Activated CD8-positive, alpha-beta memory T cell treated with anti-CD3 and anti-CD28 coated beads, Interleukin-2, amount 50 U/mL, for 24 hours (primary cell): ENCODE data around the gene TEDC2.
A peak's percentile ranks its signal among the peaks of the same experiment; 100 is the strongest.
"Not testable (repeated sequence)": the region's sequence is repeated elsewhere in the genome, so short reads cannot be mapped to it uniquely, and the experiment has no call there.

ENCODE experiments used
- DNase-seq: peaks from one replicate; pipeline ENCODE4 v3.0.0-alpha.2; 2020; ENCODE audit errors: extremely low read depth

The TEDC2 gene

GRCh38 chr16:2459647-2460390 lies at the start of gene TEDC2:
TSS of gene TEDC2 (plus strand) at chr16:2460109. CDS start at chr16:2460145, 36 bp downstream.
- DNase-seq = peak; percentile 95

GRCh38 chr16:2415085-2415484 lies 44.8 kb upstream of the TEDC2 start:
- no peak for DNase-seq

- DNase-seq = no peak
Observed at GRCh38 chr16:2420035-2420434, 39.9 kb upstream of the TEDC2 start.

- DNase-seq = no peak
Observed at GRCh38 chr16:2422123-2422867, 37.6 kb upstream of the TEDC2 start.

GRCh38 chr16:2424061-2425007 lies 35.6 kb upstream of the TEDC2 start:
- no peak for DNase-seq

GRCh38 chr16:2425008-2425518 lies 34.8 kb upstream of the TEDC2 start:
- DNase-seq = no peak

GRCh38 chr16:2425825-2426430 lies 34.0 kb upstream of the TEDC2 start:
- no peak for DNase-seq

GRCh38 chr16:2426941-2427361 lies 33.0 kb upstream of the TEDC2 start:
- DNase-seq = no peak

GRCh38 chr16:2427526-2427925 lies 32.4 kb upstream of the TEDC2 start:
- no peak for DNase-seq

- no peak for DNase-seq
Observed at GRCh38 chr16:2428051-2428783, 31.7 kb upstream of the TEDC2 start.

GRCh38 chr16:2428784-2429033 lies 31.2 kb upstream of the TEDC2 start:
- no peak for DNase-seq

GRCh38 chr16:2429034-2429770 lies 30.7 kb upstream of the TEDC2 start, which contains the start of gene CCNF:
TSS of gene CCNF (plus strand) at chr16:2429447. CDS start at chr16:2429482, 35 bp downstream.
- DNase-seq = peak; percentile 90

GRCh38 chr16:2429771-2430663 lies 29.9 kb upstream of the TEDC2 start:
- DNase-seq = no peak

GRCh38 chr16:2432286-2432685 lies 27.6 kb upstream of the TEDC2 start:
- DNase-seq = no peak

- DNase-seq = no peak
Observed at GRCh38 chr16:2432801-2433505, 27.0 kb upstream of the TEDC2 start.

GRCh38 chr16:2435236-2435635 lies 24.7 kb upstream of the TEDC2 start:
- DNase-seq = not testable (repeated sequence)

GRCh38 chr16:2436110-2436509 lies 23.8 kb upstream of the TEDC2 start:
- DNase-seq = no peak

- no peak for DNase-seq
Observed at GRCh38 chr16:2437032-2437790, 22.7 kb upstream of the TEDC2 start.
